Naive B cell (primary cell): Measurements from ENCODE around the gene MYH7B. TPM values are rescaled to one million over a fixed set of nuclear protein-coding genes. Genes with fewer than 3 reads are reported as not detected.

Source experiments
- ATAC-seq, 2 donors: fragments of 150-1000 bp; cut with Tn5 transposase; 2 replicates each; pipeline ENCODE4 v1.10.0; 2021; ENCODE audit warnings: low read depth in 2 of 2, mild to moderate bottlenecking in 2 of 2, moderate library complexity in 2 of 2
- DNase-seq: peaks from one replicate; pipeline ENCODE4 v3.0.0; 2022
- H3K27ac Mint-ChIP-seq, 6 donors: one replicate each; pipeline ENCODE4 v1.8.0; 2020 to 2022; ENCODE audit warnings: mild to moderate bottlenecking in 6 of 6, mixed read lengths in 6 of 6, moderate library complexity in 5 of 6, inconsistent platforms in 2 of 6
- H3K27me3 Mint-ChIP-seq, 3 donors: one replicate each; pipeline ENCODE4 v1.8.0; 2021 to 2022; ENCODE audit warnings: mixed read lengths in 3 of 3, mild to moderate bottlenecking in 1 of 3
- H3K36me3 Mint-ChIP-seq, 2 donors: one replicate each; pipeline ENCODE4 v1.8.0; 2020 to 2022; ENCODE audit warnings: mixed read lengths in 2 of 2, inconsistent platforms in 1 of 2, mild to moderate bottlenecking in 1 of 2
- H3K4me1 Mint-ChIP-seq, 3 donors: one replicate each; pipeline ENCODE4 v1.8.0; 2020 to 2022; ENCODE audit warnings: mixed read lengths in 3 of 3, inconsistent platforms in 1 of 3, mild to moderate bottlenecking in 1 of 3, moderate library complexity in 1 of 3
- H3K4me3 Mint-ChIP-seq, 8 donors: one replicate each; pipeline ENCODE4 v1.8.0; 2020 to 2022; ENCODE audit warnings: mild to moderate bottlenecking in 8 of 8, mixed read lengths in 8 of 8, moderate library complexity in 8 of 8, inconsistent platforms in 2 of 8
- H3K9me3 Mint-ChIP-seq, 7 donors: one replicate each; pipeline ENCODE4 v1.8.0; 2020 to 2022; ENCODE audit warnings: mixed read lengths in 7 of 7, mild to moderate bottlenecking in 5 of 7, inconsistent platforms in 2 of 7, moderate library complexity in 1 of 7
- polyA plus RNA-seq, 6 donors: library from polyadenylated mRNA; unstranded; fragments of 300-500 nt; fragmentation: Illumina TruSeq; gene quantifications; one replicate each; pipeline ENCODE4 v1.2.3, GENCODE V29; 2021; ENCODE audit warnings: low read depth in 6 of 6

MYH7B gene
- polyA plus RNA-seq, 6 donors from 2014 or later = 0.24 to 0.84 TPM; not detected in 4

DNA sequence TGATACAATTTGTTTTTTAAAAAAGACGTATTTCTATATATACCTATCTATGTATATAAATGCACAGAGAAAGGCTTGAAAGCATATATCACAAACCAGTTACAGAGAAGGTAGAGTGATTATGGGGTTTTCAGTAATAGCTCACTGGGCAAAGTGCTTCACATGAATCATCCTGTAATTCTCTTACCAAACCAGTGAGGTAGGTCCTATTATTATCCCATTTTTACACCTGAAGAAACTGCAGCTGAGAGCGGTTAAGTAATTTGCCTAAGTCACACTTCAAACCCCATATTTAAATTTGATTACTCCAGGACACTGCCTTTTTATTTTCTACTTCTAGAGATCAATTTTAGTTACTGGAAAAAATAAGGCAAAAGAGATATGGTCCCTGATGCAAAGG is 4.4 kb upstream of the MYH7B start:
- H3K27ac Mint-ChIP-seq = no peak overlapping the region
- no peak overlapping the region for H3K4me3 Mint-ChIP-seq
- DNase-seq (no peak), ATAC-seq (no peak)
- peaks cover 5 to 8% of the 10 kb centered on the region in 2 donors for H3K36me3 Mint-ChIP-seq
- no peaks in the 10 kb centered on the region for H3K9me3 Mint-ChIP-seq
- H3K27me3 Mint-ChIP-seq = no peaks in the 10 kb centered on the region
- peaks cover 16 to 21% (median 18%) of the 10 kb centered on the region in 3 donors for H3K4me1 Mint-ChIP-seq

DNA sequence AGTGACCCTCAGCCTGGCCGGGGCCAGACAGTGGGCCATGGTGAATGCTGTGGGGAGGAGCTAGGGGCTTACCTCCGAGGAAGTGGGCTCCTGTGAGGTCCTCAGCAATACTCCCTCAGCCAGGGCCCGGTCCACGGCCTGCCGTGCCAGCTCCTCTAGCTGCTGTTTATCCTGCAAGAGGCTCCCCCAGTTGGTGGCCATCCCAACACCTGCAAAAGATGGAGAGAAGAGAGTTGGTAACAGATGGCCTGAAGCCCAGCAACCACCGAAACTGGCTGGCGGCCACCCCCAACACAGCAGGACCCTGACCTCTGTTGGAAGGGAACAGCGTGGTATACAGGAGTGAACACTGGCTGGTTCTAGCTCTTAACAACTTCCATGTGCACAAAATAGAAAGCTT is 4.0 kb upstream of the MYH7B start:
- Mint-ChIP-seq H3K9me3 (no peaks in the 10 kb centered on the region), H3K27ac (peak overlapping the region in 1 of 6 donors; percentile 4), H3K4me1 (peaks cover 20 to 25% (median 22%) of the 10 kb centered on the region in 3 donors), H3K36me3 (peaks cover 5 to 8% of the 10 kb centered on the region in 2 donors), H3K4me3 (no peak overlapping the region), H3K27me3 (no peaks in the 10 kb centered on the region)
- no peak for DNase-seq
- ATAC-seq = no peak

DNA sequence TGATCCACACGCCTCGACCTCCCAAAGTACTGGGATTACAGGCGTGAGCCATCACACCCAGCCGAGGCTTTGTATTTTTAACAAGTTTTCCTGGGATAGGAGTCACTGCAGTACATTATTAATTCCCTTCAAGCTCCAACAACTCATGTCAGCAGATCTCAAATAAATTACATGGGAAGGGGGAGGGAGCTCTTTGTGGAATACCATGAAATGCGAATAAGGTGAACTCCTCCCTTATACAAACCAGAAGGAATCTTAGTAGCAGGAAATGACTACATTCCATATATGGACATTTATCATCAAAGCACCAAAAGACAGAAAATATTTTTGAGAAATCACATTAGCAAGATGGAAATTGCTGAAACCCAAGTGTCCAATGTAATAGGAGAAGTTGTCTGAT is 3.0 kb upstream of the MYH7B start:
- H3K27ac Mint-ChIP-seq = peak overlapping the region in 1 of 6 donors; percentile 6
- no peak for ATAC-seq
- peak overlapping the region in 1 of 8 donors; percentile 31 for H3K4me3 Mint-ChIP-seq
- H3K9me3 Mint-ChIP-seq = peaks cover 0 to 2% (median 0%) of the 10 kb centered on the region in 7 donors
- peaks cover 5 to 8% of the 10 kb centered on the region in 2 donors for H3K36me3 Mint-ChIP-seq
- no peak for DNase-seq
- H3K27me3 Mint-ChIP-seq = no peaks in the 10 kb centered on the region
- H3K4me1 Mint-ChIP-seq = peaks cover 21 to 28% (median 25%) of the 10 kb centered on the region in 3 donors

DNA sequence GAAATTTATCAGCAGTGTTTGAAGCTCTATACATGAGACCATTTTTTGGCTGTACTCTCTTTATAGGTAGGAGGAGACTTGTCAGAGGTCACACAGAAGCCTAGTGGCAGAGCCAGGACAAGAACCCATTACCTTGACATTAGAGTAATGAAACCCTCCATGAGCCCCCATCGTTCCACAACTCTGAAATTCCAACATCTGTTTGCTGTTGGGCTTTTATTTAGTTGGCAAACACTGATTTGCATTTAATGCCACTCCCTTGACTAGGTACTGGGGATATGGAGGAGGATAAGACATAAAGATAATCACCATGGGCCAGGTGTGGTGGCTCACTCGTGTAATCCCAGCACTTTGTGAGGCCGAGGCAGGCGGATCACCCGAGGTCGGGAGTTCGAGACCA is 1.7 kb upstream of the MYH7B start:
- Mint-ChIP-seq H3K27me3 (no peaks in the 10 kb centered on the region), H3K27ac (peak overlapping the region in 1 of 6 donors; percentile 50), H3K4me1 (peaks cover 21 to 28% (median 25%) of the 10 kb centered on the region in 3 donors), H3K36me3 (peaks cover 5 to 7% of the 10 kb centered on the region in 2 donors), H3K9me3 (peaks cover 0 to 2% (median 0%) of the 10 kb centered on the region in 7 donors), H3K4me3 (peak overlapping the region in 2 of 8 donors; percentile 9 to 87)
- ATAC-seq = no peak
- no peak for DNase-seq

DNA sequence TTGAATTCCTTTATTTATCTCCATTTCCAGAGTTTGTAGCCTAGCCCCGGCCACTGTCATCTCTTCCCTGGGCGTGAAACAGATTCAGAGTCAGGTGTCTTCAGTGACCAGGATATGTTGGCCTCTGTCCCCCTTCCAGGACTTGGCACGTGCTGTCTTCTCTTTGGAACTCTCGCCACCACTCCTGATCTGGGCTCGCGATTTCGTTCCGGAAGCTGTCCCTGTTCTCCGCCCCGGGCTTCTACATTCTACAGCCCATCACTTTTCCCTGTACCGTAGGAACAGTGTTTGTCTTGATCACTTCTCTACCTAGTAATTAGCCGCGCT is 801 bp upstream of the MYH7B start:
- H3K36me3 Mint-ChIP-seq = no peaks in the 10 kb centered on the region
- peak overlapping the region; percentile 87 to 97 (median 96) for H3K4me3 Mint-ChIP-seq
- H3K4me1 Mint-ChIP-seq = peaks cover 21 to 28% (median 25%) of the 10 kb centered on the region in 3 donors
- no peak for ATAC-seq
- H3K27me3 Mint-ChIP-seq = no peaks in the 10 kb centered on the region
- no peak for DNase-seq
- peaks cover 0 to 2% (median 0%) of the 10 kb centered on the region in 7 donors for H3K9me3 Mint-ChIP-seq
- H3K27ac Mint-ChIP-seq = peak overlapping the region; percentile 88 to 98 (median 97)

DNA sequence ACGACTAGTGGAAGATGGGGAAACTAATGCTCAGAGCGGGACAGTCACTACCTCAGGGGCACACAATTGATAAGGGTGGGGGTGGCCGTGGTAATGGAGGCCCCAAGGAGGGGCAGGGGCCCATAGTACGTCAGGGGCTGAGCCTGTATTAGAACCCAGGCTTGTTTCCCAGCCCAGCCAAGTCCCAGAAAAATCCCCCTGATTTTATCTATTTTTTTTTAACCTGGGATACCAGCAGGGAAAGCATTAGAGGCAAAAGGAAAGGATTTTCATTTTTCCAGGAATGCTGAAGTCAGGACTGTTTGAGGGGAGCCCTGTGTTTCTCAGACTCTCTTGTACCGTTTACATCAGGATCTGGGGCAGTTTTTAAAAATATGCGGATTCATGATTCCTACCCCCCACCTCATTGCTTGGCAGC is 382 bp downstream of the MYH7B start:
- peaks cover 21 to 33% (median 29%) of the 10 kb centered on the region in 3 donors for H3K4me1 Mint-ChIP-seq
- ATAC-seq (no peak), DNase-seq (no peak)
- H3K36me3 Mint-ChIP-seq = no peaks in the 10 kb centered on the region
- H3K27ac Mint-ChIP-seq = peak overlapping the region; percentile 88 to 98 (median 97)
- no peaks in the 10 kb centered on the region for H3K27me3 Mint-ChIP-seq
- H3K9me3 Mint-ChIP-seq = peaks cover 0 to 2% (median 0%) of the 10 kb centered on the region in 7 donors
- H3K4me3 Mint-ChIP-seq = peak overlapping the region; percentile 87 to 97 (median 96)

DNA sequence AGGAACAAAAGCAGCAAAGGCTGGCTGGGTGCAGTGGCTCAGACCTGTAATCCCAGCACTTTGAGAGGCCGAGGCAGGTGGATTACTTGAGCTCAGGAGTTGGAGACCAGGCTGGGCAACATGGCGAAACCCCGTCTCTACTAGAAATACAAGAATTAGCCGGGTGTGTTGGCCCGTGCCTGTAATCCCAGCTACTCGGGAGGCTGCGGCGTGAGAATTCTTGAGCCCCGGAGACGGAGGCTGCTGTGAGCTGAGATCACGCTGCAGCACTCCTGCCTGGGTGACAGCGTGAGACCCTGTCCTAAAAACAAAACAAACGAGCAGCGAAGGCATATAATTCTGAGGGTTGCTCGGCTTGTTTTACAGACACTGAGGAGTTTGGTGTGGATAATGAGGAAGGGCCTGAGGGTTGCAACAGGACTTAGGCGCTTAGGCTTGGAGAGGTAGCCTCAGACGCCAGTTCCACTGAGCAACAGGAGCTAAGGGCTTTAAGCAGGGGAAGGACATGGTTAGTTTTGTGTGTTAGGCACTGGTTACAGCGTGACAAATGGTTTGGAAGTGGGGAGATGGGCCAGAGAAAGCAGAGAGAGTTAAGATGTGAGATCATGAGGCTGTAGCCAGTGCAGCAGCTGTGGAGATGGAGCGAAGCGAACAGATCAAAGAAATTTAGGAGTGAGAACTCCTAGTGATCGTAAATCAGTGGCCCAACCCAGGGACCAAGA is 1.2 kb downstream of the MYH7B start:
- H3K36me3 Mint-ChIP-seq = no peaks in the 10 kb centered on the region
- ATAC-seq = no peak
- H3K27ac Mint-ChIP-seq = peak overlapping the region in 4 of 6 donors; percentile 6 to 88 (median 58)
- DNase-seq = no peak
- H3K4me3 Mint-ChIP-seq = peak overlapping the region in 6 of 8 donors; percentile 87 to 96 (median 95)
- H3K27me3 Mint-ChIP-seq = no peaks in the 10 kb centered on the region
- H3K9me3 Mint-ChIP-seq = peaks cover 0 to 2% (median 0%) of the 10 kb centered on the region in 7 donors
- peaks cover 21 to 33% (median 27%) of the 10 kb centered on the region in 3 donors for H3K4me1 Mint-ChIP-seq

DNA sequence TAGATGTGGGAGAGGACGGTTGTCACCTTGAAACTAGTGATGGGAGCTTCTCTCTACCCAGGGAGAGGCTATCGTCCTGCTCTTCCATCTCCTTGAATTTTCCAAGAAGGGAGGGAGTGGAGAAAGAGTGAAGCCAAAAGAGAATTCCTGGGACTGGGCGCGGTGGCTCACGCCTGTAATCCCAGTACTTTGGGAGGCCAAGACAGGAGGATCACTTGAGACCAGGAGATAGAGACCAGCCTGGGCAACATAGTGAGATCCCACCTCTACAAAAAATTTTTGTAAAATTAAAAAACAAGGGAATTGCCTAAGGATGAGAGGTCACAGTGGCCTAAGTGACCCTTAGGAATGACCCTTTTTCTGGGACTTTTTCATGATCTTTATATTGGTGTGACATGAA is 8.8 kb downstream of the MYH7B start:
- H3K27me3 Mint-ChIP-seq = peaks cover 0 to 11% (median 0%) of the 10 kb centered on the region in 3 donors
- no peak overlapping the region for H3K4me3 Mint-ChIP-seq
- ATAC-seq (no peak), DNase-seq (no peak)
- H3K4me1 Mint-ChIP-seq = peaks cover 0 to 5% (median 4%) of the 10 kb centered on the region in 3 donors
- H3K9me3 Mint-ChIP-seq = no peaks in the 10 kb centered on the region
- no peak overlapping the region for H3K27ac Mint-ChIP-seq
- no peaks in the 10 kb centered on the region for H3K36me3 Mint-ChIP-seq

DNA sequence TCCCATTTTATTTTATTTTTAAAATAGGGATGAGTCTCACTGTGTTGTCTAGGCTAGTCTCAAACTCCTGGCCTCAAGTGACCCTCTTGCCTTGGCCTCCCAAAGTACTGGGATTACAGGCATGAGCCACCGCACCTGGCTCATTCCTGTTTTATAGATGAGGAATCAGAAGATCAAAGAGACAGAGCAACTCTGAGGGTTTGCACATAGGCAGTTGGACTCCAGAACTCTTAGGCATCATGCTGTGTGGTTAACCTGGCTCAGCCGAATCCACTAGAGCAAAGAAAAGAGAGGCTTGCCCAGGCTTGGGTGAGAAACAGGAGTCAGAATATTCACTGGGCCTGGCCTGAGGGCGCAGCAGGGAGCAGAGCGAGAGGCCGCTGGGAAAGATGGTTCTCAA is 9.4 kb downstream of the MYH7B start:
- Mint-ChIP-seq H3K4me1 (peaks cover 0 to 5% (median 4%) of the 10 kb centered on the region in 3 donors), H3K27me3 (peaks cover 0 to 11% (median 0%) of the 10 kb centered on the region in 3 donors), H3K27ac (no peak overlapping the region), H3K9me3 (no peaks in the 10 kb centered on the region), H3K4me3 (no peak overlapping the region), H3K36me3 (no peaks in the 10 kb centered on the region)
- ATAC-seq (no peak), DNase-seq (no peak)

DNA sequence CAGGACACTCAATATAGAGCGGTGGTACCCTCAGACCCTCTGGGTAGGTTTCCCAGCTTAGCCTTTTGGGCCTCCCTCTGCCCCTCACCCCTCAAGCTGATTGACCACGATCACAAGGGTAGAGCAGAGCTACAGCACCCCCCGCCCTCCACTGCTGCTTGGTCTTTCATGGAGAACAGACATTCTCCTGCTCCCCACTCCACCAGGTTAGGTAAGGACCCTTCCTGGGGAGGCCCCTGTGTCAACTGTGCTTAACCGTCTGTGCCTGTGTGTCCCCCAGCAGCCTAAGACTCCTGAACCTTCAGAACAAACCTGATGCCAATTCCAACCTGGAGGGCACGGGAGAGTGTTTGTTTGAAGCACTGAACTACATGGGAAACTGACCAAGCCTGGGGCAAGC is 11.8 kb downstream of the MYH7B start:
- DNase-seq = no peak
- ATAC-seq = no peak
- no peaks in the 10 kb centered on the region for H3K36me3 Mint-ChIP-seq
- H3K27ac Mint-ChIP-seq = no peak overlapping the region
- no peaks in the 10 kb centered on the region for H3K9me3 Mint-ChIP-seq
- no peak overlapping the region for H3K4me3 Mint-ChIP-seq
- no peaks in the 10 kb centered on the region for H3K4me1 Mint-ChIP-seq
- H3K27me3 Mint-ChIP-seq = peaks cover 0 to 17% (median 0%) of the 10 kb centered on the region in 3 donors

DNA sequence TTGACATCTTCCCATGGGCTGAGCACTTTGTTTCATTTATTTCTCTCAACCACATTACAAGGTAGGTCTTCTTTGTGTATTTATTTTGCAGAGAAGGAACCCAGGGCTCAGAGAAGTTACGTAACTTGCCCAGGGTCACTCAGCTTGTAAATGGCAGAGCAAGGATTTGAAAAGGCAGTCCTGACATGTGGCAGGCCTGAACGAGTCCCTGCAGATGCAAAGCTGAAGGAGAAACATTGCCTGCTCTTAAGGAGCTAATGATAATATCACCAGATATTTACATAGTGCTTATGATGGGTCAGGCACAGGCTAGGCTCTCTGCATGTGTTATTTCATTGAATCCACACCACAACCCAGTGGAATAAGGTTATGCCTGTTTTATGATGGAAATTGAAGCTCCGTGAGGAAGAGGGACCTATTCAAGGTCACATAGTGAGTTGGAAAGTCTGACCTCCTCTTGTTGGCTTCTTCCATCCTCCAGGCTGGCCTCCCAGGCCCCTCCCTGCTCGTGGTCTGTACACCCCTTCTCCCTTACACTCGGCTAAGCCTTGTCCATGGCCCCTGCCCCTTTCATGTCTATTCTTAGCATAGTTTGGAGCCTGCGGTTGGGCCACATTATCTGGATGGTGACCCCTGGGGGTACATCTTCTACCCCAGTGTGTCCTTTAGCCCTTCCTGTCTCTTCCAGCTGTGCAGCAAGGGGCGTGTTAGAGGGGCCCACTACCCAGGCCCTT is 12.5 kb downstream of the MYH7B start:
- ATAC-seq (no peak), DNase-seq (no peak)
- Mint-ChIP-seq H3K27ac (no peak overlapping the region), H3K9me3 (no peaks in the 10 kb centered on the region), H3K36me3 (no peaks in the 10 kb centered on the region), H3K27me3 (peaks cover 0 to 20% (median 0%) of the 10 kb centered on the region in 3 donors), H3K4me1 (no peaks in the 10 kb centered on the region), H3K4me3 (no peak overlapping the region)

DNA sequence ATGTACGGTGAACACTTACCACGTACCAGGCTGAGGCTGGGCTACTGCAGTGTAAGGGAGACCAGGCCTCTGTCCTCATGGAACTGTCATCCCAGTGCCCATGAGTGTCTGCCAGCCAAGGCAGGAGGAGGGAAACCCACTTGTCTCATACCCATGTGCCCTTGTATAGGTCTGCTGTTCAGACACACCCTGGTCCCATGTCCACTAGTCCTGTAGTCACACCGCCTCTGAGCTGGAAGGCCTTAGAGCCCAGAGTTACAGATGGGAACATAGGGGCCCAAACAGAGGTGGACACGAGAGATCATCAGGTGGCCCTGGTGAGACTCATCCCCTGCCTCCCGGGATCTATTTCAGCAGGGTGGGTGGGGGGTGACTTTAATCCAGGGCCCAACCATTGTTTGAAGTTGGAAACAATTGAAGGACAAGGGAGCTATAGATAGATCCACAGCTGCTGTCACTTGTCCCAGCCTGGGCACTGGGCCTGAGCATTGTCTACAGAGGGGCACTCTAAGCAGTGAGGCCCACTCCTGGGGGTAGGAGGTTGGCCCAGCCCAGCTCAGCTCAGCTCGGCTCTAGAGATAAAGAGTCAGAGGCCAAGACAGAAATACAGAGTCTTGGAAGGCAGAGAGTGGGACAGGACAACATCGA is 14.6 kb downstream of the MYH7B start:
- no peak for ATAC-seq
- Mint-ChIP-seq H3K4me1 (no peaks in the 10 kb centered on the region), H3K4me3 (no peak overlapping the region), H3K27me3 (peaks cover 0 to 29% (median 0%) of the 10 kb centered on the region in 3 donors), H3K27ac (peak overlapping the region in 1 of 6 donors; percentile 27), H3K9me3 (no peaks in the 10 kb centered on the region), H3K36me3 (no peaks in the 10 kb centered on the region)
- DNase-seq = no peak

DNA sequence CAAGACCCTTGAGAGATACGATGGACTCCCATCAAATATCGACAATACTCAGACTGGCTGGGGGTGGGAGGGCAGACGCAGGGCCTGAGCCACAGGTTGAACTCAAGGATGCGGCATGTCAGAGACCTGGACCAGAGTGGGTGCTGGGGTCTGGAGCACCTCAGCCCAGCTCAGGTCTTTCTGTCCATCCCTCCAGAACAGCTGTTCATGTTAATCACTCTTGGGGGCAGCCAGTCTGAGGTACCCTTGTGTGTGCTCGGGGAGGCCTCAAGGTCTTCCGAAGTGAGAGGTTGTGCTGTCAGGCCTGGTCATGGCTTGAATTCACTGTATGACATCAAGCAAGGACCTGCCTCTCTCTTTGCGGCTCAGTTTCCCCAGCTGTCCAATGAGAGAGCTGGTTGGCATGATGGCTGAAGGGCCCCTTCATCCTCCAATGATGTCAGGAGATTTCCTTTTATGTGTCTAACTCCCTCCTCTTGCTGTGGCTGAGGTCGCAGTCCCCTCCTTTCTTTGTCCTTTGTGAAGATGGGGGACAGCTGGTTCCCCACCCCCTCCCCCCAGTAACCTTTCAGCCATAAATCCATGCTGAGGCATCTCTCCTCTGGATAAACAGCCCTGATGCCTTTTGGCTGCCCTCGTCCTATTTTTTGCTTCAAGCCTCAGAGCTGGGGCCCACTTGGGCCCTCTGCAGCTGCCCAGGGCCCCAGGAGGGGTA is 15.3 kb downstream of the MYH7B start:
- H3K27ac Mint-ChIP-seq = peak overlapping the region in 1 of 6 donors; percentile 27
- H3K4me1 Mint-ChIP-seq = no peaks in the 10 kb centered on the region
- DNase-seq = no peak
- no peaks in the 10 kb centered on the region for H3K36me3 Mint-ChIP-seq
- ATAC-seq = no peak
- no peaks in the 10 kb centered on the region for H3K9me3 Mint-ChIP-seq
- H3K27me3 Mint-ChIP-seq = peaks cover 0 to 23% (median under 1%) of the 10 kb centered on the region in 3 donors
- H3K4me3 Mint-ChIP-seq = no peak overlapping the region
